ENCODE measurements around the gene CAMK2G. TPM values are rescaled to one million over a fixed set of nuclear protein-coding genes. Genes with fewer than 3 reads are reported as not detected.
"Not testable (repeated sequence)": the region's sequence is repeated elsewhere in the genome, so short reads cannot be mapped to it uniquely, and the experiment has no call there.

CAMK2G gene
- polyA plus RNA-seq, 4 donors = 20.0 to 32.1 (median 22.8) TPM

GRCh38 chr10:73798927-73799560 lies 75.3 kb downstream of the CAMK2G start:
- DNase-seq (ENCODE audit: low read depth in 4 of 4, low spot score in 3 of 4) = no peak

- no peak for DNase-seq (ENCODE audit: low read depth in 4 of 4, low spot score in 3 of 4)
Observed at GRCh38 chr10:73798087-73798486, 76.3 kb downstream of the CAMK2G start.

DNA sequence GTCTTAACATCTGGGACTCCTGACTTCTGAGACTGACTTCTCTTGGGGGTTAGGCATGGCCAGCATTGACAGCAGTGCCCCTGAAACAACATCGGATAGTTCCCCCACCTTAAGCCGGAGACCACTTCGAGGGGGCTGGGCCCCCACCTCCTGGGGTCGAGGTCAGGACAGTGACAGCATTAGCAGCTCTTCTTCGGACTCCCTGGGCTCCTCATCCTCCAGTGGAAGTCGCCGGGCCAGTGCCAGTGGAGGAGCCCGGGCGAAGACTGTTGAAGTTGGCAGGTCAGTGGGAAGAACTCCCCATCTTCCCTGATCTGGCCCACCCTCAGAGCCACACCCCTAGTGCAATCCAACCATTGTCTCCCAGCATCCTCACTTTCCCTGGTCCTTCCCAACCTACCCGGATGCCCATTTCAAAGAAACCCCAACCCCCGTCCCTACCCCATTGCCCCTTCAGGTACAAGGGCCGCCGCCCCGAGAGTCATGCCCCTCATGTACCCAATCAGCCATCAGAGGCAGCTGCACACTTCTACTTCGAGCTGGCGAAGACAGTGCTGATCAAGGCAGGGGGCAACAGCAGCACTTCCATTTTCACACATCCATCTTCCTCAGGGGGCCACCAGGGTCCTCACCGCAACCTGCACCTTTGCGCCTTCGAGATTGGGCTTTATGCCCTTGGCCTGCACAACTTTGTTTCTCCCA lies 76.9 kb downstream of the CAMK2G start:
- no peak for DNase-seq (ENCODE audit: low read depth in 4 of 4, low spot score in 3 of 4)

GRCh38 chr10:73796766-73797165 lies 77.6 kb downstream of the CAMK2G start:
- no peak for DNase-seq (ENCODE audit: low read depth in 4 of 4, low spot score in 3 of 4)

- DNase-seq (ENCODE audit: low read depth in 4 of 4, low spot score in 3 of 4) = not testable (repeated sequence)
Observed at GRCh38 chr10:73796035-73796434, 78.3 kb downstream of the CAMK2G start.

DNA sequence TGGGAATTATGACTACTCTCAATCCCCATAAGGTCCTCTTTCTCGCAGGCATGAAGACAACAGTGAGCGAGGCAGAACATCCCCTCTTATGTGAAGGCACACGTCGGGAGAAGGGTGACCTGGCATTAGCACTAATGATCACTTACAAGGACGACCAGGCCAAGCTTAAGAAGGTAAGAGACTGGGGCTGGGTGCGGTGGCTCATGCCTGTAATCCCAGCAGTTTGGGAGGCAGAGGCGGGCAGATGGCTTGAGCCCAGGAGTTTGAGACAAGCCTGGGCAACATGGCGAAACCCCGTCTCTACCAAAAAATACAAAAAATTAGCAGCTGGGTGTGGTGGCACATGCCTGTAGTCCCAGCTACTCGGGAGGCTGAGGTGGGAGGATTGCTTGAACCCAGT lies 78.9 kb downstream of the CAMK2G start:
- DNase-seq (ENCODE audit: low read depth in 4 of 4, low spot score in 3 of 4) = not testable (repeated sequence)

DNA sequence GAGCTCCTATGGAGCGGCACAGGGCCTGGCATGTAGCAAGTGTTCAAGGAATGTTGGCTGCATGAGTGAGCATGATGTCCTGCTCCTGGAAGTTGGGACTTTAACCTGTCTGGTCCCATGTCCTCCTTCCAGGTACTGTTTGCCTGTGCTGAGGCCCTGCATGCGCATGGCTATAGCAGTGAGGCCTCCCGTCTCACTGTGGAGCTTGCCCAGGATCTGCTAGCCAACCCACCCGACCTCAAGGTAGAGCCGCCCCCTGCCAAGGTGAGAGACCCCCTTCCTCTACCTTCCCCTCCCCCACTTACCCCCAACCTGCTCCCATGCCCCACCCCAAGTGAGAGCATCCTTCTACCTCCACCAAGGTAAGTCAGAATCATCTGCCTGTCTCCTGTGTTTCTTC lies 80.9 kb downstream of the CAMK2G start:
- no peak for DNase-seq (ENCODE audit: low read depth in 4 of 4, low spot score in 3 of 4)

GRCh38 chr10:73791871-73792400 lies 82.4 kb downstream of the CAMK2G start:
- DNase-seq (ENCODE audit: low read depth in 4 of 4, low spot score in 3 of 4) = no peak

- no peak for DNase-seq (ENCODE audit: low read depth in 4 of 4, low spot score in 3 of 4)
Observed at GRCh38 chr10:73790886-73791625, 83.3 kb downstream of the CAMK2G start.

GRCh38 chr10:73789659-73790055 lies 84.7 kb downstream of the CAMK2G start:
- DNase-seq (ENCODE audit: low read depth in 4 of 4, low spot score in 3 of 4) = no peak

DNA sequence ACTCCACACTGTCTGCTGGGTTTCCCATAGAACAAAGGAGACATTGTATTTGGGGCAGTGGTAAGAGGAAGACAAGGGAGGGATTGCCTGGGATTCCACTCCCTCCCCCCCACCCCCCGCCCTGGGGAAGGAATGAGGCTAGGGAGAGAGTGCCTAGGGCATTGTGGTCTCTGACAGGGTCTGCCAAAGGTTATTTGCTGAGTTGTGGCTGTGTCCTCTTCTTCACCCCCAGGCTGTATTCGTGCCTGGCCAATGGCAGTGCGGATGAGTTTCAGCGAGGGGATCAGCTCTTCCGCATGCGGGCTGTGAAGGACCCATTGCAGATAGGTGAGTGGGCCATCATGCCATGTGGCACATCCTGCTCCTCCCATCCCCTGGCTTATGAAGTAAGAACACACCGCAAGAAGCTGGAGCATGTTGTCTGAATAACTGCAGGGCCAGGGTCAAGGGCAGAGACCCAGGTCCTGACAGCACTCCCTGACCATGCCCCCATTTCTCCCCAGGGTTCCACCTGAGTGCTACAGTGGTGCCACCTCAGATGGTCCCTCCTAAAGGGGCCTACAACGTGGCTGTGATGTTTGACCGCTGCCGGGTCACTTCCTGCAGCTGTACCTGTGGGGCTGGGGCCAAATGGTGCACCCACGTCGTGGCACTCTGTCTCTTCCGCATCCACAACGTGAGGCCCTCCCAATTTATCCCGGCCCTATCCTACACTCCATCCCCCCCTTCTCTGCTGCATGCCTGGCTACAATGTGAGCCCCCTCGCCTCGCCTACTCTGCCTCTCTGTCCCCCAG lies 85.3 kb downstream of the CAMK2G start:
- no peak for DNase-seq (ENCODE audit: low read depth in 4 of 4, low spot score in 3 of 4)

DNA sequence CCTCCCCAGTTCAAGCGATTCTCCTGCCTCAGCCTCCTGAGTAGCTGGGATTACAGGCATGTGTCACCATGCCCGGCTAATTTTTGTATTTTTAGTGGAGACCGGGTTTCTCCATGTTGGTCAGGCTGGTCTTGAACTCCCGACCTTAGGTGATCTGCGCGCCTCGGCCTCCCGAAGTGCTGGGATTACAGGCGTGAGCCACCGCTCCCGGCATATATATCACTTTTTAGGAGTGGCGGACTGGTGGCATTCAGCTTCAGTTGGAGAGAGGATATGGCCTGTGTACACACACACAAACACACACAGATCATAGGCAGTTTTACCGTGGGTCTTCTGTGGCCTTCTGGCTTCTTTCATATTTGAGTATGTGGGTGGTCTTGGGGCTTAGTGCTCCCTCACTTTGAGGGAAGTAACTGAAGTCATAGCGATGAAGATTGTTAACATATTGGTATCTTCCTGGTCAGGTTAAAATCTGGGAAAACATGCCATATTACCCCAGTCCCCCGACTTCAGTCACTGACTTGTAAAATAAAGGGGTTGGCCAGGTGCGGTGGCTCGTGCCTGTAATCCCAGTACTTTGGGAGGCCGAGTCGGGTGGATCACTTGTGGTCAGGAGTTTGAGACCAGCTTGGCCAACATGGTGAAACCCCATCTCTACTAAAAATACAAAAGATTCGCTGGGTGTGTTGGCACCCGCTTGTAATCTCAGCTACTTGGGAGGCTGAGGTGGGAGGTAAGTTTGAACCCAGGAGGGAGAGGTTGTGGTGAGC lies 87.1 kb downstream of the CAMK2G start:
- DNase-seq (ENCODE audit: low read depth in 4 of 4, low spot score in 3 of 4) = not testable (repeated sequence)

DNA sequence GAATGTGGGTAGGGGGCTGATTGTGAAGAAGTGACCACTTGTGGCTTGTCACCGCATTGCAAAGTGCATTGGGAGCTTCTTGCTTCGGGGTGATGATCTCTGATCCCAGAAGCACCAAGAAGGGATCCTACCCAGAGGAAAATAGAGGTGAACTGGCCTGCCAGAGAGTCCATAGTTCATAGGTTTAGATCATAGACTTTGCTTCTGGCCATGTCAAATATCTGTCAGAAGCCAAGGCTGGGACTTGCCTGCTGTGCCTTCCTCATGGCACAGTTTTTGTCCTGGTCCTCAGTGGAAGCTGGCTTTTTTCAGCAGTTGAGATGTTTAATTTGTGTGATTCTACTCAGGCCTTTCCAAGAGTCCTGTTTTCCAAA lies 87.9 kb downstream of the CAMK2G start:
- DNase-seq (ENCODE audit: low read depth in 4 of 4, low spot score in 3 of 4) = no peak

DNA sequence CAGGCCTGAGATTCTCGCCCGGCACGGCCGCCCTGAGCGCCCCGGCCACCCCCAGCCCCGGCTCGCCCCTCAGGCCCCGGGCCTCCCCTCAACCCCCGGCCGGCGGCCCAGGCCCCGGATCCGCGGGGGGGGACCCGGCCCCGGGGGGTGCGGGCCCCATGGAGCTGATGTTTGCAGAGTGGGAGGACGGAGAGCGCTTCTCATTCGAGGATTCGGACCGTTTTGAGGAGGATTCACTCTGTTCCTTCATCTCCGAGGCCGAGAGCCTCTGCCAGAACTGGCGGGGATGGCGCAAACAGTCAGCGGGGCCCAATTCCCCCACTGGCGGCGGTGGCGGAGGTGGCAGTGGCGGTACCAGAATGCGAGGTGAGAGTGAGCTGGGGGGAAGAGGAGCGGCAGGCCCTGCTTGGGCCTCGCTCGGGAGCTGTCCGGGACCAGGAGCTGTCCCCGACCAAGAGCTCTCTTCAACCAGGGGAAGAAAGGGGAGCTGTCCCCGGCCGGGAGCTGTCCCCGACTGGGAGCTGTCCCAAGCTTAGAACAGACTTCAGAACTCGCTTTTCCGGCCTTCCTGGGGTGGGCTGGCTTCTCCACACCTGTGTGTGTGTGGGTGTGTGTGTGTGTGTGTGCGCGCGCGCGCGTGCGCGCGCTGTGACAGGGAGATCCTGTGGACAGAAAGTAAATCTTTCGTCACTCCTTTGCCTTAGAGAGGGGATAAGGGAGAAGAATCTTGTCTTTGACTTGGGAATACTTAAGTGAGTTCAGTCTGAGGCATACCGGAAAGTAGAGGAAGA lies 88.4 kb downstream of the CAMK2G start:
- DNase-seq (ENCODE audit: low read depth in 4 of 4, low spot score in 3 of 4) = peak in 1 of 4 donors; percentile 12

DNA sequence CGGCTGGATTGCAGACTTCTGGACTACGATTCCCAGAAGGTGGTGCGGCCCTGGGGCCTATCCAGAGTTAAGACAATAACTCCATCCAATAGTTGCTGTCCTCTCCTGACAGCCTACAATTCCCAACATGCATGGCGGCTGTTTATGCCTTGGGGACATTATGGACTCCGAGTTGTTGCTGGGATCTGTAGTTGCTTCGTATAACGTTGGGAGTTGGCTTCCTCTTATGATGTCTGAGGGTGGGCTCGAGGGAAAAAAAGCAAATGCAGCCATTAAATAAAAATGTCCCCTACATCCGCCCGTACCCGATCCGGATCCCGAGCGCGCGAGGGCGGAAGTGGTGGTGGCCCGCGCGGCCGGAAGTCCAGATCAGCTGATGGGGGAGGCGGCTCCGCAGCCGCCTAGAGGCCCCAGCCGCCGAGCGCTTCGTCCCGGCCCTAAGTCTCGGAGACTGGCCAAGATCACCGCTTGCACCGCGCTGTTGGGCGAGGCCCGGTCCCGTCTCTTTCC lies 89.1 kb downstream of the CAMK2G start, which contains the start of gene ZSWIM8:
Gene ZSWIM8 (plus strand): TSS at position 396 of the 510 bp plus-strand sequence. CDS start 273 bp downstream, outside the sequence.
- peak; percentile 92 to 96 (median 95) for DNase-seq (ENCODE audit: low read depth in 4 of 4, low spot score in 3 of 4)

DNA sequence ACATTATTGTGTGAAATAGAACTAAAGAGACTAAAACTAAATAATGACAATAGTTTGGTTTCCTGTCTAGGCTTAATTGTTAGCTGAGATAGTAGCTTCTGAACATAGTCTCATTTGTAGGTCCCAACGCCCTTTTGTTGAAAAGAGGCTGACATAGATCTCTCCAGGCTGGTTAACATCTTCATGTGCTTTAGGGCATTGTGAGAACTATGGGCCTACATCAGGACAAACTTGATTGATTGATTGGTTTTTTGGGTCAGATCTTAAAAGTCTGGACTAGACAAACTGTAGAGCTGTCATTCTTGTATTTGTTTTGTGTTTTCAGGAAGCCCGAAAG lies 91.6 kb downstream of the CAMK2G start:
- DNase-seq (ENCODE audit: low read depth in 4 of 4, low spot score in 3 of 4) = no peak

DNA sequence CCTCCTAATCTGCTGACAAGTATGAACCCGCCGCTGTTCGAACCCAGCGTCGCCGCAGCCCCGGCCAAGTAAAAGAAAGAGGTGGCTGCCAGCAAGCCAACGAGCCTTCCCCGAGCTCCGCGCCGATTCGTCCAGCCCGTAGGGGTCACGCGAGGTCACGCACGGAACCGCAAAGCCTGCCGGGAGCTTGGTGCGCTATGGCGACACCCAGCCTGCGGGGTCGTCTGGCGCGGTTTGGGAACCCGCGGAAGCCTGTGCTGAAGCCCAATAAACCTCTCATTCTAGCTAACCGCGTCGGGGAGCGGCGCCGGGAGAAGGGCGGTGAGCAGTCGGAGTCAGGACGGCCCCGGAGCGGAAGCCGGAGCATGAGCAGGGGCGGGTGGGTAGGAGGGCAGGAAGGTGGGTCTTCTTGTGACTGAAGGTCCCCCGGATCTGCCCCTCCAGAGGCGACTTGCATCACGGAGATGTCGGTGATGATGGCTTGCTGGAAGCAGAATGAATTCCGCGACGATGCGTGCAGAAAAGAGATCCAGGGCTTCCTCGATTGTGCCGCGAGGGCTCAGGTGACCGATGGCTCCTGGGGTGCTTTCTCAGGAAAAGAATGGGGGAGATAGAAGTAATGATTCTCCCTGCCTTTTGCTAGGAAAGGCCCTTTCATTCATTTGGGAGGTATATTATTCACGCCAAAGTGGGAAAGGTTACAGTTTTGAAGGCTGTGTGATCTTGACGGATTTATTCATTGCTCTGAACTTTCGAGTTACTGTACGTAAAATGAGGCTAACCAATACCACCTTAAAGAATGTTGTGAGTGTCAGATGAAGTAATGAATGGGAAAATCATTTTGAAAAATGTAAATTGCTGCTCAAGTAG lies 92.2 kb downstream of the CAMK2G start, which contains the start of gene CHCHD1:
Gene CHCHD1 (plus strand): TSS at position 170 of the 870 bp plus-strand sequence. CDS start 28 bp downstream, at position 198.
- DNase-seq (ENCODE audit: low read depth in 4 of 4, low spot score in 3 of 4) = peak; percentile 77 to 86 (median 81)

DNA sequence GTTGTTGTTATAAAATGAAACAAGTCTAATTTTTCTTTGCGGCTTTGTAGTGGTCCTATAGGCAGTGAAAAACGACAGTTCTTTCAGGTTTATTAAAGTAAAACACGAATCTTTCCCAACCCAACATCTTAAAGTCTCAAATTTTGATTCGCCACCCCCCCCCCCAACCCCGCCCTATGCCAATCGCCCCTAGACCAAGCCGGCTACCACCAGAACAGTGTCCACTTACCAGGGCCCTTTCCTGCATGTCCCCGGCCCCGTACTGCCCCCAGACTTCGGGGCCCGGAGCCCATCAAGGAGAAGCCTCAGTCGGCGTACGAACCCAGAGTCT lies 92.8 kb downstream of the CAMK2G start:
- no peak for DNase-seq (ENCODE audit: low read depth in 4 of 4, low spot score in 3 of 4)

All from left renal pelvis (tissue), 4 donors.